Measurements from ENCODE around the gene CAB39L.

Gene CAB39L

DNA sequence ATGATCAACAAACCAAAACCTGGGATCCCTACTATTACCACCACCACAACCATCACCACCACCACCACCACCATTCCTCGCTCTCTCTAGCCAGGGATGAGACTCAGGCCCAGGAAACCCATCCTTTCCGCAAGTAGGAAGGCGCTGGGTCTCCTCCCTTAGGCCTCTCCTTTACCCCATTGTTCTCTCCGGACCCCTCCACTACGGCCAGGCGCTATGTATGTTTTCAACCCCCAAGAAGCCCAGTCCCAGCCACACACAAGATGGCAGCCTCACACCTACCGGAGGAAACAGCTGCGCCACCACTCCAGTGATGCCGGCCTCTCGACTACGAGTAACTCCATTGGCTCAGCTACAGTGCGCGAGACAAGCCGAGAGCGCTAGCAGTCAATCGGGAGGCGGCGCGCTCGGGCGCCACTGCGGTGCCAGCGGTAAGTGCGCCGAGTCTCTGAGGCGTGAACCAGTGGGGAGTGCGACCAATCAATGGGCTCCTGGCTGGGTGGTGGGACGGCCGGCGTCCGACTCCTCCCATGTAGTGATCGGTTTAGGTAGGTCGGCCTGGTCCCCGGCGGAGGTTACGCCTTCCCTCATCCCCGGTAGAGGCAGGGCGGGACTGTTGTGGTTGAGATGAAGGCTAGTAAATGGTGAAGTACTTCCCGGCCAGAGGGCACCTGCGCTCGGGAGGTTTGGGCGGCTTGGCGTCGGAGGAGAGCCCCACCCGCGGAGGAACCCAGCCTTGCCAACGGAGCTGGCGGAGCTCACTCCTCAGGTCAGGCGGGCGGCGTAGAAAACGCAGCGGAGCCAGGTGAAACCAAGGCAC, at the start of gene CAB39L, which contains the start of gene SETDB2:
Gene CAB39L (minus strand): TSS at position 361 of the 820 bp plus-strand sequence. CDS start 61,154 bp downstream, outside the sequence.
Gene SETDB2 (plus strand): TSS at position 571 of the 820 bp plus-strand sequence. CDS start 7,620 bp downstream, outside the sequence.
- DNase-seq: peak; percentile 99

DNA sequence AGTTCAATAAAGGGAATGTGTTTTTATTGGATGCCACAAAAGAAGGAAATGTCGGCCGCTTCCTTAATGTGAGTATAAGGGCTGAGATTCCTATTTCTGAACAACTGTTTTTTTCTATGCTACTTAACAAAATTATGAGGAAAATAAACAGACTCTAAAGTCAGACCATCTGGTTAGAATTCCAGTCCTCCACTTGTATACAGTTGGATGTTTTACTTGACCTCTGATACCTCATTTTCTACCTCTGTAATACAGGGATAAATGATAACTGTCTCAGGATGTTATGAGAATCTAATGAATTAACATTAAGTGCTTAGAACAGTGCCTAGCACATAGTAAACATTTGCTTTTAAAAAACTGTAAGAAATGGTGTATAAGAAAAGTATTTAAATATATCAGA, 44.7 kb upstream of the CAB39L start:
- DNase-seq: no peak

DNA sequence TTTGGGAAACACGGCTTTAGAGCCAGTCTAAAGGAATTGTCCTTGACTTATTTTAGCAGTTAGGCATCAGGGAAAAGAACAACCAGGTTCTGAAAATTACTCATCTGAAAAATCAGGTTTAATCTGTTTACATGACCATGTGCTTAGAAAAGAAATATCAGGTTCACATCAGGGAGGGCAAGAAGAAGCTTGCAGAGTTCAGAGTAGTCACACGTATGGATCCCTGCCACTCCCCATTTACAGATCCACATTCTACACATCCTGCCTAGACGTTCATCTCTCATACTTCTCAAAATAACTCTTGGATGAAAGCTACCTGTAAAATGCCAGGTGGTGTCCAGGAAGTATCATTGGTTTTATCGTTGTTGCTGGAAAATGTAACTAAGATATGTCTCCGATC, 37.9 kb upstream of the CAB39L start:
- no peak for DNase-seq

DNA sequence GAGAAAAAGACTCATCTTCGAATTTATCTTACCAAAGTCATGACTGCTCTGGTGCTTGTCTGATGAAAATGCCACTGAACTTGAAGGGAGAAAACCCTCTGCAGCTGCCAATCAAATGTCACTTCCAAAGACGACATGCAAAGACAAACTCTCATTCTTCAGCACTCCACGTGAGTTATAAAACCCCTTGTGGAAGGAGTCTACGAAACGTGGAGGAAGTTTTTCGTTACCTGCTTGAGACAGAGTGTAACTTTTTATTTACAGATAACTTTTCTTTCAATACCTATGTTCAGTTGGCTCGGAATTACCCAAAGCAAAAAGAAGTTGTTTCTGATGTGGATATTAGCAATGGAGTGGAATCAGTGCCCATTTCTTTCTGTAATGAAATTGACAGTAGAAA, 32.7 kb upstream of the CAB39L start:
- DNase-seq: no peak

DNA sequence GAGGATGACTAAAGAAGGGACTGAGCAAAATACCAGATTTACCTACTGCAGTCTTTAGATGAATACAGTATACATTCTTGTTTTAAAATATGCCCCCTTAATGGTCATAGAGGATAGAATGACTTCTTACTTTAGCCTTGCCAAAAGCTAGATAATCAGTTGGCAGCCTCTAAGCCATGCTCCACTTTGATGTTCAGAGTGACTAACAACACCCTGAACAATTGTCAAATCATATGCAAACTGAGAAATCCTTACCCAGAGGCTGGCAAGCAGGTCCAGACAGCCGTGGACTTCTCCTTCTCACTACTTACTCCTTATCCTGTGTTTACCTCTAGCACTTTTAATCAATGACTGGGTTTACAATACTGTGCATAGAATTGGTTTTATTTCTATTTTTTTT, 28.3 kb upstream of the CAB39L start:
- no peak for DNase-seq

DNA sequence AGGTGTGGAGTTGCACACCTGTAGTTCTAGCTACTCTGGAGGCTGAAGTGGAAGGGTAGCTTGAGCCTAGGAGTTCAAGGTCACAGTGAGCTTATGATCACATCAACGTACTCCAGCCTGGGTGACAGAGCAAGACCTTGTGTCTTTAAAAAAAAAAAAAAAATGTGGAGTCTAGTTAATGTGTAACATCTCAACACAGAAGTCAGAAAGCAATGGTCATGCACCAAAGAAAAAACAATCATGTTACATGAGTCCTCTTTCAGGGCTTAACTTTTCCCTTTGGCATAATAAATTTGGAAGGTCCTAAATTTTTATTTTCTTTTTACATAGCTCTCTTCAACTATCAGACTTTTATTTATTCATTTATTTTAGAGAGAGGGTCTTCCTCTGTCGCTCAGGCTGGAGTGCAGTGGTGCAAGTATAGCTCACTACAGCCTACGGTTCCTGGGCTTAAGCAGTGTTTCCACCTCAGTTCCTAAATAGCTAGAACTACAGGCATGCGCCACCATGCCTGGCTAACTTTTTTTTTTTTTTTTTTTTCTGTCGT, 22.5 kb upstream of the CAB39L start:
- no peak for DNase-seq

DNA sequence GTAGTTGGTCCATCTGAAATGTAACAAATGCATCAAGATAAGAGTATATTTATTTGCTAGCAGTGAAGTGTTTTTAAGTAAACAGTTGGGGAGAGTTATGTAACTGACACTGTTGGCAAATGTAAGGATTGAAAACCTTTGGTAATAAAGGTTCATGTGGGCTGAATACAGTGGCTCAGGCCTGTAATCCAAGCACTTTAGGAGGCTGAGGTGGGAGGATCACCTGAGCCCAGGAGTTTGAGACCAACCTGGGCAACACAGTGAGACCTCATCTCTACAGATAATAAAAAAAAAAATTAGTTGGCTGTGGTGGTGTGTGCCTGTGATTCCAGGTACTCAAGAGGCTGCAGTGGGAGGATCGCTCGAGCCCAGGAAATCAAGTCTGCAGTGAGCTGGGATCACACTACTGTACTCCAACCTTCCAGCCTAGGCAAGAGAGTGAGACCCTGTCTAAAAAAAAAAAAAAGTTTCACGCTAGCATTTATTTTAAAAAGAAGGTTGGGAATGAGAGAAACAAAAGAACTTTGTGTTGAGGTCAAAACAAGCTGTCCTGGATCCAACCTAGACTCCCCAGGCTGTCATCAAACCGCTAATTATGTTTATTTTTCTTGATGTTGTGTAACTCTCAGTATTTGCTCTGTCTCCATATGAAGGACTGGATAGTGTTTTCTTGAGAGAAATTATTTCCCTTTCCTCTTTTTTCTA, 20.9 kb upstream of the CAB39L start:
- no peak for DNase-seq

DNA sequence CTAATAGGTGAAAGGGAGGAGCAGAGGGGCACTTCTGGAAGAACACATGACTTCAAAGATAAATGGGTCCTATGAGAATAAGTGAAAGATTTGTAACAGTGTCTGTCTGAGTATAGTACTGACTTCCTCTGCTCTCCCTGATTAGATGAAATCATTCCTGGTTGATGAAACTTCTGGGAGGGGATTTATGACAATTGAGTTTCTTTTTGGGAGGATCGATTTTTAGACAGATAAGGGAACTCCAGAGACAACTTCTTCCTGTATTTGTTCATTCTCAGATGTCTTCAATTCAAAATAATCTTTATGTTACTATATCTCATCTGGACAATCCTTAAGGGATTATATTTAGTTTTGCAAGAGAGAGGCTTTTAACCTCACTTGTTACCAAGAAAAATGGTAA, 20.2 kb upstream of the CAB39L start:
- no peak for DNase-seq

DNA sequence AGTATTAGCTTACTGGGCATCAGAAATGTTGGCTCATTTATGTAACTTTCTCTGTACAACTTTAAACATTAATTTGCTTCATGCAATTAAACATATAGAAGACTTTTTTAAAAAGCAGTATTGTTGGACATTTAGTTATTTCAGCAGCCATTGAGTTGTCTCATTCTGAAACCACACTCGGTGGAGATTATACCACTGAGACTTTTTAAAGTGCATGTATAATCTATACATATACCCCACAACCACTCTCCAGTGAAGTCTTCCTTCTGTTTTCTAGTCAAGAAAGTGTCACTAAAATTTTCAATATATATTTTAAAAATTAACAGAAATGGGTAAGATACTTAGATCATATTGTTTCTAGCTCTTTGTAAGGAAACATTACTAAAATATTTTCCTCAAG, 15.7 kb upstream of the CAB39L start:
- DNase-seq: no peak

DNA sequence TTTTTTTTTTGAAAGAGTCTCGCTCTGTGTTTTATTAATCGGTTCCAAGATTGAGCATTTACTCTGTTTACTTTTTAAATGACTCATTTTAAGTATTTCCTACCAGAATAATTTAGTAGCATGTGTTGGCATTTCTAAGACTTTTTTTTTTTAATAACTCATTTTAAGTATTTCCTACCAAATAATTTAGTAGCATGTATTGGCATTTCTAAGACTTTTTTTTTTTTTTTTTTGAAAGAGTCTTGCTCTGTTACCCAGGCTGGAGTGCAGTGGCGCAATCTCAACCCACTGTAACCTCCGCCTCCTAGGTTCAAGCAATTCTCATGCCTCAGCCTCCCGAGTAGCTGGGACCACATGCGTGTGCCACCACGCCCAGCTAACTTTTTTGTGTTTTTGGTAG, 13.4 kb upstream of the CAB39L start:
- DNase-seq: no peak

DNA sequence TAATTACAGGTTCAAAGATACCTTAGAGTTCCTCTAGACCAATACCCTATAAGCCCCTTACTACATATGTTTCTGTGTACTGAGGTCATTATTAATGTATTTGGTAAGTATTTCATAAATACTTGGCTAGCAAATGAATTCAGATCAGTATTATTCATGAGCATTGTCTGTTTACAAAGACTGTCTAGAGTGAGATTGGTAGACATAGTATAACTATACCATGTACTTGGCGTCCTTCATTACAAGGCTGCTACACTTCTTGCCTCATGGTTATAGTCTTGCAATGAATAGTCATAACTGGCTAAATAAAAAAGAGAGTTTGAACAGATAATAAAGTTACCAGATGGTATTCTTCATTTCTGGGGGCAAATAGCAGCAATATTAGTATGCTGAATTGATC, 12.3 kb upstream of the CAB39L start:
- DNase-seq: no peak

DNA sequence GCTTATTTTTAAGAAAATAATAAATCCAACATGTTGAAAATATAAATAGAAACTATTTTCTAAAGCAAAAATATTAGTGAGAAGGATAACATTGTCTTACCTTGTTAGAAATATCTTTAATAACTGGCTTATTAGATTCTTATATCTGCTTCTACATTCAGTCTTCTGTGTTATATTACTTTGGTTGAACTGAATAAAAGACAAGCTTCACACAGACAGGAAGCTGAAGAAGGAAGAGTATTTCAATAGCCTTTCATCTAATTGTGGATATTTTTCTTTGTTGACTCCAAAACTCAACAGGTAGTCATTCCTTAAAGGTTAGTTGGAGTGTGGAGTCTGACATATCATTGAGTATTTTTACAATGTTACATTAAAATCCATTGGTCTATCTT, 11.1 kb upstream of the CAB39L start:
- DNase-seq: no peak

DNA sequence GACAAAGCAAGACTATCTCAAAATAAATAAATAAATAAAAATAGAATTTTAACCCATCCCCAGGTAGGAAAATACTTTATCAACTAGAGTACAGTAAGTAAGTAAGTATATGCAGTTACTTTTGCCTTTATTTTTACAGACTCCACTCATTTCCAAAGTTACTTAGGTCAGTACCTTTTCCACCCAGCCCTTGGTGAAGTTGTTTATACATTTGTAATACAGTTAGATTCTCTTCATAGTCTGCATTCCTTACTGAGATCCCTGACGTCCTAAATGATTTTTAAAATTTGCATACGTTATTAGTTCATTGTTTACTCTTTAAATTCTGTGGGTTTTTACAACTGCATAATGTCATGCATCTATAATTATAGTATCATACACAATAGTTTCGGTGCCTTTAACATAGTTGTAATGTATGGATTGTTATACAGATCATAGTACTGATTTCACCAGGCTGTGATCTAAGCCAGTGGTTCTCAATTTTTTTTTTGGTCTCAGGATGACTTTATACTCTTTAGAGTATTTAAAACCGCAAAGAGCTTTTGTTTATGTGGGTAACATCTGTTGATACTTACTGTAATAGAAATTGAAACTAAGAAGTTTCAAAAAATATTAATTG, 10.6 kb upstream of the CAB39L start:
- DNase-seq: no peak

DNA sequence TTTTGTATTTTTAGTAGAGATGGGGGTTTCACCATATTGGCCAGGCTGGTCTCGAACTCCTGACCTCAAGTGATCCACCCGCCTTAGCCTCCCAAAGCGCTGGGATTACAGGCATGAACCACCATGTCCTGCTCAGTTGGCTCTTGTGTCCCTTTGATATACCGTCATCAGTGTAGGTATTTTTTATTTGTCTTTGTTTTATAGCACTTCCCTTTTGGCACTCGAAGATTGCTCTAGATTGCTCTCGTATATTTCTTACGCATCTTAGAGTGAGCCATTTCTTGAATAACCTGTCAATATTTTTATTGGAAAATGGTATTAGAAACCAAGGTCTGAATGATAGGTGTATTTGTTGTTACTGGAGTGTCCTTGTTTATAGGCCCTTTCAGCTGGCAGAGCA, 9.6 kb upstream of the CAB39L start:
- no peak for DNase-seq

DNA sequence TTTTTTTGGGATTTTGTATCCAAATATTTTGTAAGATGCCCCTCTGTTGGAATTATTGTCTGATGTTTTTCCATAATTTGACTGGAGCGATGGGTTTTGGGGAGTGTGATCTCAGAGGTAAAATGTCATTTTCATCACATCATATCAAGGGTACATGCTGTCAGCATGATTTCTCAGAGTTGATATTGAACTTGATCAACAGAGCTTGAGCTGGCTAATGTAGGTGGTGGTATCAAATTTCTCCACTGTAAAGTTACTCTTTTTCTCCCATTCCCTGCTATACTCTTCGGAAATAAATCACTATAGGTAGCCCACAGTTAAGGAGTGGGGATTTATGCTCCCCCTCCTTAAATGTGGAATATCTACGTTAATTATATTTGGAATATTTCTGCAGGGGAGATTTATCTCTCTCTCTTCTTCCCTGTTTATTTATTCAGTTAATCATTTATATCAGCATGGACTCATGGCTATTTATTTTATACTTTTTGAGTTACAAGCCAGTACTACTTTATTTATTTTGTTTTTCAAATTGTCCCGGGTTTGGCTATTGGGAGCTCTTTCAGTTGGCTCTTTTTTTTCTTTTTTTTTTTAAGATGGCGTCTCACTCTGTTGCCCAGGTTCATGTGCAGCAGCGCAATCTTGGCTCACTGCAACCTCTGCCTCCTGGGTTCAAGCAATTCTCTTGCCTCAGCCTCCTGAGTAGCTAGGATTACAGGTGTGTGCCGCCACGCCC, 9.0 kb upstream of the CAB39L start:
- DNase-seq: no peak

DNA sequence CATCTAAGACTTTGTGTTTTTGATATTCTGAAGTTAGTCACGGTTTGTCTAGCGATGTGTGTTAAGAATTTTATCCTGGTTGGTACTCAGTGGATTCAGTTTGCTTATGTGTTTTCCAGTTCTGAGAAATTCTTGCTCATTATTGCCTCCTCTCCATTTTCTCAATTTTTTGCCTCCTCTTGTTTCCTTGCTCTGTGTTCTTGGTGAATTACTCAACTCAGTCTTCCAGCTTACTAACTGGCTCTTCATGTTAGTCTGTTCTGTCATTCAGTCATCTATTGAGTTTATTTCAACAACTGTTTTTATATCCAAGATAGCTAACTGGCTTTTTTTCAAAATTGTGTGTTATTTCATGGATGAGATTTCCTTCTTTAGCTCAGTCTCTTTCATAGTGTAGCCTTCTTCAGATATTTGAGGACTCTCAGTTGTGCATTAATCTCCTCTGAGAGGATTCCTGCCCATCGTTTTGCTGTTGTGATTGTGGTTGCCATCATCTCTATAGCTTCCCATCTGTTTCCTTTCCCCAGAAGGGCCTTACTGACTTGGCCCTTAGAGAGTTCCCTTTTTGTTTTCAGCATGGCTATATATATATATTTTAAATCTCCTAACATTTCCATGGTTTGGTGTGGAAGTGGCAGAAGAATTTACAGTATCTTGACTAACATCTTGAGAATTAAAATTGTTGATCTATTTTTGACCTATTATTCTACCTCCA, 6.4 kb upstream of the CAB39L start:
- DNase-seq: no peak

DNA sequence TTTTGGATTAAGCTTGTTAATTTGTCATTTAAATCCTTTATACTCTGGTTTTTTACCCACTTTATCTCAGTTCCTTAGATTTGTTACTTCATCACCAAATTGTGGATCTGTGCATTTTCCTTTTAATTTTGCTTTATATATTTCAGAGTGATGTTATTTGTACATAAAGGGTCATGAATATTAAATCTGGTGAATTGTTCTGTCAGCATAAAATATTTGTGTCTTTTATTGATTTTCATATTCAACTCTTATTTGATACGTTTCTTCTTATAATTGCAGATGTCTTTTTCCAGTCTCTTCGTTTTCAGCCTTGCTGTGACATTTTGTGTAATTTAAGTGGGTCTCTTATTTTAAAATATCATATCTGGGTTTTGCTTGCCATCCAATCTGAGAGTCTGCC, 4.9 kb upstream of the CAB39L start:
- no peak for DNase-seq

DNA sequence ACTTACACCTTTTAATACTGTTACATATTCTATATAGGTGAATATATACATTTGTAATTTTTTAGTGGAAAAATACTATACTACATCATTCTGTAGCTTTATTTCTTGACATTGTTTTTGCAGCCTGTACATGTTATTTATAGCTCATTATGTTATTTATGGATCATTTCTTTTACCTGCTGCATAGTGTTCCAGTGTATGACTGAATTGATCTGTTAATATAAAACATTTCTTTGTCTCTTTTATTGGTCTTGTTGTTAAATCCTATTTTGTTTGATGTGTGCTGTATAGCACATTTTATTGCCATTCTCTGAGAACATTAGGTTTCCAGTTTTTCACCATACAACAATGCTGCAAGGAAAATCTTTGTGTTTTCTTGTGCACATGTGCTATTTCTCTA, 2.6 kb upstream of the CAB39L start:
- no peak for DNase-seq

DNA sequence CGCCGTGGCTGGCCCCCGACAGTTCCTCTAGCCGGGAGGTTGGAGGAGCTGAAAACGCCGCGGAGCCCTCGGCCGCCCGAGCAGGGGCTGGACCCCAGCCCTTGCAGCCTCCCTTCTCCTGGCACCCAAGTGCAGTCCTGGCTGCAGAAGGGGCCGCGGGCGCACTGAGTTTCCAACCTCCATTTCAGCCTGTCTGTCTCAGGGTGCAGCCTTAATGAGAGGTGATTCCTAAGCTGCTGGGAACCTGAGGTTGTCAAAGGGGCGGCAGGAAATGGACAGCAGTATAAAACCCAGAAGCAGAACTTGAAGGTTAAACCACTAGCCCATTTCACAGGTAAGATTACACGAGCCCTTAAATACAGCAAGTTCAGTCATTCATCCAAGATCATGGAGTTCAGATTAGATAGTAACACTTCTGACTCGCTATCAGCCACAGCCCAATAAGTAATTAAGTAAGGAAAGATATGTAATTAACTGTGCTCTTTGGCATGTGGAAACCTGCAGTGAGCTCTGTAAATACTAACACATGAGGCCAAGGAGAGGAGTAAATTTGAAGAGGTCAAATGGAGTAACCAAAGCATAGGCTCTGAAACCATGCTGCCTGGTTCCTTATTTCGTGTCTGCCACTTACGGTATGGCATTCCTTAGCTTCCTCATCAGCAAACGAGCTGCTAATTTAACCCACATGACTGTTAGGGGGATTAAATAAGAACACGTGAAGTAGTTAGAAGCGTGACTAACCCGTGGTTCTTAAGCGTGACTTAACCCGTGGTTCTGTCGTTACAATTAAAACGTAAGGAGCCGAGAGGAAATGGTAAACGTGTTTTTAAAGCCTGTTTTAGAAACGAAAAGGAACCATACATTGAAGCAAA, 896 bp upstream of the CAB39L start:
- no peak for DNase-seq

DNA sequence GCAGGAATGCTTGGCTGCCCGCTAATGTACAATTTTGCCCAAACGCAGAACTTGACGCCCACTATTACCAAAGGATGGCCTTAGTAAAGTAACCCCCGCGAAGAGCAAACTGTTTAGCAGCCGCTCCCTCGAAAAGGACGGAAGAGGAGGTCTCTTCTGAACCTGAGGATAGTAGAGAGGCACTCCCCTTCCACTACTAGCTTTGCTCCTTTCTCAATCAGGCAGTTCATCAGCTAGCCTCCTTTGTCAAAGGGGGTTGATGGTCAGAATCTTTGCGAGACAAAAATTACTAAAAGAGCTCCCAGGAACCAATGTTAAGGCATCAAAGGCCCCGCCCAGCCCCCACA, 534 bp downstream of the CAB39L start:
- no peak for DNase-seq

DNA sequence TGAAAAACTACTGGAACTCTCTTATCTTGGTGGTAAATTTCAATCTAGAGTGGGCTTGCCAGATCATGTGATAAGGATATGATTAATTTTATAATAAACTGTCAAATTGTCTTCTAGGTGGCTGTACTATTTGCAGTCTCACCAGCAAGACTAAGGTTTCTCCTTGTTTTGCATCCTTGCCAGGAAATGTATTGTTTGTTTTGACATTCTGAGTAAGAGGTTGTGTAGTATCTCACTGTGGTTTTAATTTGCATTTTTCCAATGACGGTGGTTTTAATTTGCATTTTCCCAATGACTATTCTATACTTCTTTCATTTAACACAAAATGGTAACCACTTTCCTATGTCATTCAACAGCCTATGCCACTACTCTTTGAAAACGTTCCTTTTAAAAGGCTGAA, 2.0 kb downstream of the CAB39L start:
- no peak for DNase-seq

Data from DMS153 (cell line).